Measurements from ENCODE around the gene NEUROD2.

The NEUROD2 gene

GRCh38 chr17:39618246-39618913 lies 10.7 kb upstream of the NEUROD2 start:
- FAIRE-seq: no peak

DNA sequence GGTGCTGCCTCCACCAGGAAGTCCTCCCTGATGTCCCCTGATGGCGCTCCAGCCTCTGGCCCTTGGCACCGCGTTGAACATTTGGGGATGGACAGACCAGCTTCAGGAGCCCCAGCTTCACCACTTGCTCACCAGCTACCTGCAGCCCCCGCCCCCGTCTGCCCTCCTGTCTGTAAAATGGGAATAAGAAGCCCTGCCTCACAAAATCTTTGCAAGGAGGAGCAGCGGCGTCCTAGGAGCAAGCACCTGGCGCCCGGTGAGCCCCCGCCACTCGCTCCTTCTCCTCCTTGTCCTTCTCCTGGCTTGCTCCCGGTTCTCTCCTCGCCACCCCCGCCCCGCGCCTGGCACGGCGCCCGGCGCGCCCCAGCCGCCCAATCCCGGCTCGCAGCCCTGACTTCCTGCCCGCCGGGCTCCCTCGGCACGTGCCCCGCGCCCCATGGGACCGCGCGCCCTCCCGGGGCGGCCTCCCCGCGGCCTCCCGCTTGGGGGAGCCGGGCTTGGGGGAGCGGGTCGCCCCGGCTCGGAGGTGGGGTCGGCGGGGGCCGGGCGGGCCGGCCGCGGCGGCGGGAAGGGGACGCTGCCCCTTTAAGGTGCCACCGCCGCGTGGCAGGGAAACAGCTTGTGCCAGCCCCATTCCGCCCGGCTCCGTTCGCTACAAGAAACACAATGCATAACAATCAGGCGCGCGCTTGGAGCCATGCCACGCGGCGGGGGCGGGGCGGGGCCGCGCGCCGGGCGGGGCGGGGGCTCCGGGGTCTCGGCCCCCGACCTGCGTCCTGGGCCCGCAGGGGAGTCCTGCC lies 9.9 kb upstream of the NEUROD2 start:
- no peak for FAIRE-seq

DNA sequence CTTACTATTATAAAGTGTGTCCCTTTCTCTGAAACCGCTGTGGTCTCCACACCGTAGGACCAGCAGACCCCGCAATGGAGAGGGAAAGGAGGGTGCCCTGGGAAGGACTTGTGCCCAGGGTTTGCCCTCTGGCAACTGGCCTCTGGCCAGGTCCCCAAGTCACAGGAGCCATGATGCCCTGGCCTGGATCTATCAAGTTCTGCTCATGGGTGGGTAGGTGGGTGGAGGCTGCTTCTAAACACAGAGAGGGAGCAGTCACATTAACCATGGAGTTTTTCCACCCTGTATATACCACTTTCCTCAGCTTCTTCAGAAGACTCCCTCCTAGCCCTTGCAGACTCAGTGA lies 9.4 kb upstream of the NEUROD2 start:
- FAIRE-seq: no peak

DNA sequence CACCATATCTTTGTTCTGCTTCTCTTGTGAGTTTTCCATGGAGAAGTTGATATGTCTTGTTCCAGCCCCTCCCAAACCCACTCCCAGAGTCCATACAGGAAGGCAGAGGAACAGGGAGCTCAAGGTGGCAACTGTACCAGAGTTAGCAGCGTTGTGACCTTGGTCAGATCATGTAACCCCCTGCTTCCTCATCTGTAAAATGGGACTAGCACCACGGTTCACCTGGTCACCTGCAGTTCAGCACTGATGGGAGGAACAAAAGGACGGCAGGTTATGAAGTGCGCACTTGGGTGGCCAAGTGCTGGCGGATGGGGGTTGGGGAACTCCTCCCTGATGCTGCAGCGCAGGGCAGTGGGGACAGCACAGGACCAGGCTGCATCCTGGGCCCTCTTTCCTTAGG lies 7.7 kb upstream of the NEUROD2 start:
- no peak for FAIRE-seq

GRCh38 chr17:39614545-39615157 lies 6.9 kb upstream of the NEUROD2 start:
- FAIRE-seq: no peak

DNA sequence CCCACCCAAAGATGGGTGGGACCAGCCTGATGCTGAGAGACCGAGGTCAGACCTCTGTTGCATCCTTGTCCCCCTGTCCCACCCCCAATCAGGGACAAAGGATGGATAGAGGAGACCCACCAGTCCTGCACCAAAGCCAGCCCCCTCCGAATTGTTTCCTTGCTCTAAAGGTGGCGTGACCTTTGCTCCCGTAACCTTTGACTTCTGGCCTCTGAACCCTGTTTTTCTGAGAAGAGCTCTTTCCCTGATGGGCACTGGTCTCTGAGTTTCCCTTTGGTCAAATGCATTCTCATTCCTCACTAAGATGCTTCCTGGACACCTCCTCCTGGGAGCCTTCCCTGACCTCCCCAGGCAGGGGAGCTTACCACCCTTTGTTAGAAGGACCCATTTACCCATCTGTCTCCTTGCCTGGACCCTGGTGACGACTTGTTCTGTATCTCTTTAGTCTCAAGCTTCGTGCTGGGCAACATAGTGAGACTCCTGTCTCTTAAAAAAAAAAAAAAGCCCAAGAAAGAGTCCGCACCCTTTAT lies 5.3 kb upstream of the NEUROD2 start:
- no peak for FAIRE-seq

DNA sequence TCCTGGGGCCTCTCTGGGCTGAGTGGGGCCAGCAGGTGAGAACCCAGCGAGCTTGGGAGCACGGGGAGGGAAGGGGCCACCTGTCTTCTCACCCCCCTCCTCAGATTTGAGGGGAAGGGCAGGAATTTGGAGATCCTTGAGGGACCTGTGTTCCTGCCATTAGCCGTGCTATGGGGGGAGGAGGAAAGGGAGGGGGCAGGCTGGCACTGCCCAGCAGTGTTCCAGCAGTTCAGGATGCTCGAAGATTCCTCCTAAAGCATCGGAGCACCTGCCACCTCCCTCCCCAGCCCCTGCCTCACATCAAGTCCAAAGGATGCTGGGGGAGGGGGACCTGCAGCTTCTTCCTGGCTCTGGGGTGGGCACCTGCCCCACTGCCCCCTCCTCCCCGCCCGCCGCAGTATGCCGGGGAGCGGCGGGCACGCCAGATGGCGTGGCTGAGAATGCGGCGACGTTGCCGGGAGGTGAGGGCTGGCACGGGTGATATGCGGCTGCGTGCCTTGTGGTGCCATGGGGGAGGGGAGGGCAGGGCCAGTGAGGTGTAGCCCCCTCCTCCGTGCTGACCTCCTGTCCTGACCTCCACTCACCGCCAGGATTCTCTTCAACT lies 4.7 kb upstream of the NEUROD2 start:
- FAIRE-seq: no peak

- FAIRE-seq: no peak
Observed at GRCh38 chr17:39611401-39612112, 3.8 kb upstream of the NEUROD2 start.

DNA sequence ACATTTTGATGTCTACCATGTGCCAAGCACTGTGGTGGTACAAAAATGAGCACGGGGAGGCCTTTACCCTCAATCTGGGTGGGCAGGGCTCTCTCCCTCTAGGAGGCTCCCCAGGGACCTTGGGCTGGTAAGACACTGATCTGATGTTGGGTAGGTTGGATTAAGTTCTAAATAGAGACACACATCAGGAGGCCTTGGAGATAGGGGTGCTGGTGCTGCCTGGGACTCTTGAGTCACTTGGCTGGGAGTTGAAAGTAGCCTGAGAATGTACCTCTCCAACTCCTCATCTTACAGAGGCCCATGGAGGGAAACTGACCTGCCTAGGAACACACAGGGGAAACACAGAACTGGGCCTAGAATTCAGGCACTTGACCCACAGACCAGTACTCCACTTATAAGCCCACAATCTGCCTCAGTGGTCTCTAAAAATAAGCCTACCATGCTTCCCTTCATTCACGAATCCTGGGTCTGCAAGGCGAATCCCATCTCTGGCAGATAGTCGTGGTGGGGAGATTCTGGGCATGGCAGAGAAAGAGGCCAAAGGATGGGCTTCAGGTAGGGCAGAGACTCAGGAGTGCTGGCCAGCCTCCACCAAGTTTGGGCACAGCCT lies 1.8 kb upstream of the NEUROD2 start:
- FAIRE-seq: no peak

- no peak for FAIRE-seq
Observed at GRCh38 chr17:39608142-39608981, 642 bp upstream of the NEUROD2 start.

- no peak for FAIRE-seq
Observed at GRCh38 chr17:39607057-39607850, 466 bp downstream of the NEUROD2 start.

DNA sequence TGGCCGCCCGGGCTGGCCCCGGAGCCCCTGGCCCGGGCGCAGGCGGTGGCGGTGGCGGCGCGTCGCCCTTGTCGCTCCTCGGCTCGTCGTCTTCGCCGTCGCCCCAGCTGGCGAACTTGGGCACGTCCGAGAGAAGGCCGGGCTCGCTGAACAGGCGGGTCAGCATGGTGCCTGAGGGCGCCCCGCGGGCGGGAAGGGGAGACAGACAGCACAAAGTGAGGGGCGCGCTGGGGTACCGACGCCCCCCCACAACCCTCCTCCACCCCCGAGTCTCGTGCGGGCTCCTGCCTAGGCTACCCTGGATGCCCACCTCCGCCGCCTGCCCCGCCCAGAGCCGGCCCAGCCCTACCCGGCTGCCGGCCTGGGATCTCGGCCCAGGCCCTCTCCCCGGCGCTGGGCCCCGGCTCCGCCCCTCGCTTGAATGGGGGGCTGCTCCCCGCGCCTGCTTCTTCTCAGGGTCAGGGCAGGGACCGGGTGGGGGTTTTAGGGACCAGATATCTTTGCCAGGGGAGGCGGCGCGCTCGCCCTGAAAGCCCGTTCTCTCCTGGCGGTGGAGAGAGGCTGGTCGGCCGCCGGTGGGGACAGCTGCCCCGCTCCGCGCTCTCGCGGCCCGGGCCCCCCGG lies 1.2 kb downstream of the NEUROD2 start:
- no peak for FAIRE-seq

- FAIRE-seq: no peak
Observed at GRCh38 chr17:39605492-39606433, 2.0 kb downstream of the NEUROD2 start.

DNA sequence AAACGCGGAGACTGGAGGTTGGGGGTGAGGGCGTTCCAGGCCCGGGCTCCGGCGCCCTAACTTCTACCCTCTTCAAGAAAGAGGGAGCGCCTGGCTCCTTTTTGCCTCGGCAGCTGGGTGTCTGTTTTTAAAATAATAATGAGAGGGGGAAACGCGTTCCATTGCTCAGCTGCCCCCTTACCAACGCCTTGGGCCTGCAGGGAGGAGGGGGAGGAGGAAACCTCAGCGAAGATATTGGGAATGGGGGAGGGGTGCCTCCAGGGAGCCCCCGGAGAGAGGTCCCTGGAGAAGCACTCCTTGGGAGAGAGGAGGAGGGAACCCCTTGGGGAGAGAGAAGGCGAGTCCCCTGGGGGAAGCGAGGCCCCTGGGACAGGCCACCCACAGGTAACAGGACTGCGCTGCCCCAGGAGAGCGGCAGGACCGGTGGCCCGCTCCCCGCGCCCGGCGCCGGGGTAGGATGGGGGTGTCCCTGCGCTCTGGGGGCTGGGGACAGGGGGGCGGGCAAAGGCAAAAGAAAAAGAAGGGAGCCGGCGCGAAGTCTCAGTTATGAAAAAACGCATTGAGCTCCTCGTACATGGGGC lies 2.7 kb downstream of the NEUROD2 start:
- no peak for FAIRE-seq

DNA sequence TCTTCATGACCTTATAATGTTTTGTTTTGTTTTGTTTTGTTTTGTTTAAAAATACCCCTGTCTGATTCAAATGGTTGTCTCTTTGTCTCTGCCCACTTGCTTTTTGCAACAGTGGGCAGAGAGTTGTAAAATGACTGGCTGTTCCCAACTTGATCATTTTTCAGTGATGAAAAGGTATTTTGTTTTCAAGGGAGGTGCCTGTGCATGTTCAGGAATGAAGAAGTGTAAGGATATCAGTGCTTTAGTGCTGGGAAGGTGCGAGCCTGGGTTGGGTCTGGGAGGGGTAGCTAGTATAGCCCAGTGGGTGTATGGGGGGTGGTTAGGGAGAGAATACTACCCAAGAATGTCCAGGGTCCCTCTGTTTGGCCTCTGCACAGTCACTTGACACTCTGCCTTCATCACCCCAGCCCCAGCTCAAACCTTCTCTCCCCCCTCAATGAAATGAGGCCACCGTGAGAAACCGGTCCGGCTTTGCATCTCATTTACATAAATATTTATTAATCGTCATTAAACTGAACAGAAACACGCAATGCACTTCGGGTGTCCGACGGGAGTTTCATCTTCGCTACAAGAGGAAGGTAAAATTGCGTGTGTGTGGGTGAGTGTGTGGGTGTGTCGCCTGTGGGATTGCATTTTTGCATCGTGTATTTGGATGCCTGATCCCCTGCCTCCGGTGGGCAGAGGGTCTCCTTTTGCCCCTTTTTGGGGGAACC lies 4.3 kb downstream of the NEUROD2 start:
- FAIRE-seq: no peak

- FAIRE-seq: no peak
Observed at GRCh38 chr17:39602533-39603303, 5.0 kb downstream of the NEUROD2 start.
